K562 (cell line): ENCODE results near the gene APBA2. TPM values are rescaled to one million over a fixed set of nuclear protein-coding genes. Genes with fewer than 3 reads are reported as not detected.

Experiments used
- HOMEZ ChIP-seq: fragments of 250-450 bp; sonication (Bioruptor Pico); IDR thresholded peaks from 2 replicates; pipeline ENCODE4 v1.4.0; 2020; ENCODE audit warnings: mild to moderate bottlenecking, moderate library complexity
- MXI1 ChIP-seq: IDR thresholded peaks from 2 replicates; pipeline ENCODE4 v1.6.1; 2011; ENCODE audit warnings: low read depth, mild to moderate bottlenecking, improper control_type of control experiment, low read length
- ZNF232 ChIP-seq: sonication (generic); formaldehyde crosslinking; IDR thresholded peaks from 2 replicates; pipeline ENCODE4 v1.8.0; 2022; ENCODE audit warnings: mild to moderate bottlenecking, missing genetic modification reagents
- ZNF407 ChIP-seq: fragments of 450-650 bp; IDR thresholded peaks from 2 replicates; pipeline ENCODE4 v1.6.1; 2016; ENCODE audit warnings: low read depth
- polyA plus RNA-seq, 8 experiments: library from polyadenylated mRNA; depleted of rRNA in 4 of 8; stranded (reverse) in 5 of 8; unstranded in 3 of 8; fragments of >200 nt; fragmentation: Nextera tagmentation in 2 of 8; fragmentation: Illumina TruSeq in 1 of 8; extraction: Ambion mirVana in 2 of 8; extraction: Trizol in 1 of 8; gene quantifications; 2 replicates each; pipeline versions ENCODE4 v1.2.1 to v1.2.3, GENCODE V29; 2011 to 2014; ENCODE audit warnings: inconsistent platforms in 1 of 8, missing spikeins in 1 of 8
- total RNA-seq, 7 experiments: library from RNA; depleted of rRNA in 6 of 7; stranded (reverse); fragments of >200 nt in 6 of 7; fragmentation: Illumina TruSeq in 2 of 7; extraction: Trizol in 2 of 7; gene quantifications; 2 replicates each; pipeline versions ENCODE4 v1.2.1 to v1.2.3, GENCODE V29; 2011 to 2021; ENCODE audit warnings: low replicate concordance in 1 of 7

APBA2 gene
- total and polyA plus RNA-seq, 9 of the 15 experiments (the other 6 are each of a cell fraction or from before 2014, with no cell fraction given), result 0.24 to 40.9 (median 25.2) TPM

- TF ChIP-seq ZNF407, result no peak
- TF ChIP-seq HOMEZ (CRISPR knock-in tag), result no peak
- no peak for TF ChIP-seq MXI1
- no peak for TF ChIP-seq ZNF232 (CRISPR knock-in tag)
Observed at GRCh38 chr15:29086001-29086400, 200.2 kb downstream of the APBA2 start (continued).
